ENCODE results near the gene EPHA8. TPM values are rescaled to one million over a fixed set of nuclear protein-coding genes. Genes with fewer than 3 reads are reported as not detected.
A peak's percentile ranks its signal among the peaks of the same experiment; 100 is the strongest.

EPHA8 gene
- total and polyA plus RNA-seq, 5 experiments from 2014 or later = not detected

- peak in 1 of 10 donors; percentile 55 for DNase-seq
- no peak for ATAC-seq
Measured at GRCh38 chr1:22592919-22593790, 29.9 kb downstream of the EPHA8 start.

DNA sequence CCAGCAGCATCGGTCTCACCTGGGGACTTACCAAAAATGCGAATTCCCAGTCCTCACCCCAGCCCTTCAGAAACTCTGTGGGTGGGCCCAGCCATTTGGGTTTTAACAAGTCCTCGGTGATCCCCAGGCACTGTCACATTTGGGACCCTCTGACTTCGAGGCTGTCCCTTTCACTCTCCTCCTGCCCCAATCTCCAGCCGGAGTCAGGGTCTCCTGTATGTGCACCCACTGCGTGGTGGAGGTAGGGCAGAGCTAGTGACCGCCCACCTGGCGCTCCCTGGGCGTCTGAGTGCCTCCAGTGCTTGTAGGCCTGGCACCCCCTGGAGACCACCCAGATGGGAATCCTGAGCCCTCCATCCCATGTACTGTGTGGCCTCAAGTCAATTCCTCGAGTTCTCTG, 31.1 kb downstream of the EPHA8 start:
- Mint-ChIP-seq H3K4me3 (no peak overlapping the region), H3K27me3 (peaks cover 10 to 52% (median 47%) of the 10 kb centered on the region in 5 donors)
- POLR2A ChIA-PET = no interaction called here

More at GRCh38 chr1:22592919-22593790, 29.9 kb downstream of the EPHA8 start:
- Mint-ChIP-seq H3K27ac (no peak overlapping the region), H3K27me3 (peaks cover 6 to 52% (median 39%) of the 10 kb centered on the region in 5 donors), H3K4me1 (peaks cover 0 to 2% (median 0%) of the 10 kb centered on the region in 4 donors), H3K36me3 (no peaks in the 10 kb centered on the region), H3K4me3 (no peak overlapping the region), H3K9me3 (peaks cover 0 to 3% (median 0%) of the 10 kb centered on the region in 9 donors)
- POLR2A ChIA-PET = no interaction called here

DNA sequence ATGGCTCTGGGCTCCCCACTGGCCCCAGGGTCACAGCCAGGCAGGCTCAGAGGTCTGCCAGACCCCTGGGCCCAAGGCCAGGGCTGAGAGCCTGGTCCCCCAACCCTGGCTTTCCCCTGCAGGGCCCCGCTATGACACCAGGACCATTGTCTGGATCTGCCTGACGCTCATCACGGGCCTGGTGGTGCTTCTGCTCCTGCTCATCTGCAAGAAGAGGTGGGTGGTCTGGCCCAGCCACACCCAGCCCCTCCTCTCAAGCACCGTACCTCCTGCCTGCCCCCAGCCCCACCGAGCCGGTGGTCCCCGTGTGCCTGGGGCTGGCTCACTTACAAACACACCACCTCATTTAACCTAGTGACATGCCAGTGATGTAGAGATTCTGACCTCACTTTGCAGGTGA, 31.8 kb downstream of the EPHA8 start:
- DNase-seq = peak in 1 of 10 donors; percentile 43
- no peak for ATAC-seq
- H3K4me1 Mint-ChIP-seq = peaks cover 0 to 2% (median 0%) of the 10 kb centered on the region in 4 donors
- no peak overlapping the region for H3K4me3 Mint-ChIP-seq
- H3K27ac Mint-ChIP-seq = no peak overlapping the region
- H3K9me3 Mint-ChIP-seq = peaks cover 0 to 3% (median 0%) of the 10 kb centered on the region in 9 donors
- H3K27me3 Mint-ChIP-seq = peaks cover 10 to 48% (median 45%) of the 10 kb centered on the region in 5 donors
- POLR2A ChIA-PET = no interaction called here
- H3K36me3 Mint-ChIP-seq = no peaks in the 10 kb centered on the region

More for the DNA sequence above, 31.1 kb downstream of the EPHA8 start:
- no peak for ATAC-seq
- Mint-ChIP-seq H3K9me3 (peaks cover 0 to 3% (median 0%) of the 10 kb centered on the region in 9 donors), H3K4me1 (peaks cover 0 to 2% (median 0%) of the 10 kb centered on the region in 4 donors), H3K27ac (no peak overlapping the region), H3K36me3 (no peaks in the 10 kb centered on the region)
- no peak for DNase-seq

- Mint-ChIP-seq H3K36me3 (no peaks in the 10 kb centered on the region), H3K9me3 (no peaks in the 10 kb centered on the region), H3K4me1 (peaks cover 0 to 2% (median 0%) of the 10 kb centered on the region in 4 donors), H3K4me3 (no peak overlapping the region), H3K27ac (no peak overlapping the region), H3K27me3 (peaks cover 3 to 41% (median 22%) of the 10 kb centered on the region in 5 donors)
- POLR2A ChIA-PET = no interaction called here
- no peak for DNase-seq
- no peak for ATAC-seq
Measured at GRCh38 chr1:22597301-22597965, 34.1 kb downstream of the EPHA8 start.

- no peaks in the 10 kb centered on the region for H3K9me3 Mint-ChIP-seq
- peaks cover 3 to 43% (median 19%) of the 10 kb centered on the region in 5 donors for H3K27me3 Mint-ChIP-seq
- ATAC-seq (no peak), DNase-seq (peak in 1 of 10 donors; percentile 57)
- peak overlapping the region in 1 of 10 donors; percentile 44 for H3K27ac Mint-ChIP-seq
- no peak overlapping the region for H3K4me3 Mint-ChIP-seq
- POLR2A ChIA-PET = no interaction called here
- H3K4me1 Mint-ChIP-seq = peaks cover 0 to 2% (median 0%) of the 10 kb centered on the region in 4 donors
- H3K36me3 Mint-ChIP-seq = no peaks in the 10 kb centered on the region
Measured at GRCh38 chr1:22597996-22598395, 34.7 kb downstream of the EPHA8 start.

GRCh38 chr1:22598736-22599135, 35.4 kb downstream of the EPHA8 start:
- Mint-ChIP-seq H3K4me3 (no peak overlapping the region), H3K27ac (no peak overlapping the region), H3K9me3 (no peaks in the 10 kb centered on the region), H3K27me3 (peaks cover 7 to 47% (median 23%) of the 10 kb centered on the region in 5 donors), H3K36me3 (no peaks in the 10 kb centered on the region), H3K4me1 (peaks cover 0 to 2% (median 0%) of the 10 kb centered on the region in 4 donors)
- POLR2A ChIA-PET = no interaction called here
- ATAC-seq (no peak), DNase-seq (peak in 1 of 10 donors; percentile 36)

- Mint-ChIP-seq H3K27ac (no peak overlapping the region), H3K4me3 (no peak overlapping the region), H3K36me3 (no peaks in the 10 kb centered on the region), H3K9me3 (no peaks in the 10 kb centered on the region), H3K27me3 (peaks cover 9 to 47% (median 36%) of the 10 kb centered on the region in 5 donors), H3K4me1 (peaks cover 0 to 2% (median 0%) of the 10 kb centered on the region in 4 donors)
- ATAC-seq (no peak), DNase-seq (peak in 1 of 10 donors; percentile 62)
- POLR2A ChIA-PET = no interaction called here
Measured at GRCh38 chr1:22600071-22600816, 37.0 kb downstream of the EPHA8 start.

DNA sequence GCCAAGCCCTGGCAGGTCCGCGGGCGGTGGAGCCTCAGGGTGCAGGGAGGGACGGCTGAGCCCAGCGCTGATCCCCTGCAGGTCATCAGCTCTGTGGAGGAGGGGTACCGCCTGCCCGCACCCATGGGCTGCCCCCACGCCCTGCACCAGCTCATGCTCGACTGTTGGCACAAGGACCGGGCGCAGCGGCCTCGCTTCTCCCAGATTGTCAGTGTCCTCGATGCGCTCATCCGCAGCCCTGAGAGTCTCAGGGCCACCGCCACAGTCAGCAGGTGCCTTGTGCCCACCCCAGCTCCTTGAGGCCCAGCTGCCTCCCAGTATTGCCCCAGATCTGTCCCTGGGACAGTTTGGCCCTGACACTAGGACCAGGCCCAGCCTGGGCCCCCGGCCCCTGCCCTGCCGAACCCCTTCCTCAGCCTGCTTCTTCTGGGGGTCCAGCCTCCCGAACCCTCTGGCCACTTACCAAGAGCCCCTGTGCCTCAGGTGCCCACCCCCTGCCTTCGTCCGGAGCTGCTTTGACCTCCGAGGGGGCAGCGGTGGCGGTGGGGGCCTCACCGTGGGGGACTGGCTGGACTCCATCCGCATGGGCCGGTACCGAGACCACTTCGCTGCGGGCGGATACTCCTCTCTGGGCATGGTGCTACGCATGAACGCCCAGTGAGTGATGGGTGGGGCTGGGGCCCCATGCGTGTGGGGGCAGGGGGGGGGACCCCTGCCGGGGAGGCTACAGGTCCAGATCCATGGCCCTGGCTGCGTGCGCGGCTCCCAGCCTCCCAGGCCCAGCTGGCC, 37.7 kb downstream of the EPHA8 start:
- DNase-seq (peak in 1 of 10 donors; percentile 31), ATAC-seq (no peak)
- H3K4me3 Mint-ChIP-seq = no peak overlapping the region
- no peaks in the 10 kb centered on the region for H3K36me3 Mint-ChIP-seq
- peaks cover 0 to under 1% (median 0%) of the 10 kb centered on the region in 4 donors for H3K4me1 Mint-ChIP-seq
- H3K27me3 Mint-ChIP-seq = peaks cover 11 to 44% (median 36%) of the 10 kb centered on the region in 5 donors
- no peaks in the 10 kb centered on the region for H3K9me3 Mint-ChIP-seq
- POLR2A ChIA-PET = no interaction called here
- no peak overlapping the region for H3K27ac Mint-ChIP-seq

- POLR2A ChIA-PET = no interaction called here
- DNase-seq = no peak
- peaks cover 15 to 46% (median 37%) of the 10 kb centered on the region in 5 donors for H3K27me3 Mint-ChIP-seq
- no peak for ATAC-seq
- H3K27ac Mint-ChIP-seq = no peak overlapping the region
- no peaks in the 10 kb centered on the region for H3K4me1 Mint-ChIP-seq
- no peaks in the 10 kb centered on the region for H3K9me3 Mint-ChIP-seq
- no peaks in the 10 kb centered on the region for H3K36me3 Mint-ChIP-seq
- H3K4me3 Mint-ChIP-seq = no peak overlapping the region
Measured at GRCh38 chr1:22601610-22602009, 38.3 kb downstream of the EPHA8 start.

DNA sequence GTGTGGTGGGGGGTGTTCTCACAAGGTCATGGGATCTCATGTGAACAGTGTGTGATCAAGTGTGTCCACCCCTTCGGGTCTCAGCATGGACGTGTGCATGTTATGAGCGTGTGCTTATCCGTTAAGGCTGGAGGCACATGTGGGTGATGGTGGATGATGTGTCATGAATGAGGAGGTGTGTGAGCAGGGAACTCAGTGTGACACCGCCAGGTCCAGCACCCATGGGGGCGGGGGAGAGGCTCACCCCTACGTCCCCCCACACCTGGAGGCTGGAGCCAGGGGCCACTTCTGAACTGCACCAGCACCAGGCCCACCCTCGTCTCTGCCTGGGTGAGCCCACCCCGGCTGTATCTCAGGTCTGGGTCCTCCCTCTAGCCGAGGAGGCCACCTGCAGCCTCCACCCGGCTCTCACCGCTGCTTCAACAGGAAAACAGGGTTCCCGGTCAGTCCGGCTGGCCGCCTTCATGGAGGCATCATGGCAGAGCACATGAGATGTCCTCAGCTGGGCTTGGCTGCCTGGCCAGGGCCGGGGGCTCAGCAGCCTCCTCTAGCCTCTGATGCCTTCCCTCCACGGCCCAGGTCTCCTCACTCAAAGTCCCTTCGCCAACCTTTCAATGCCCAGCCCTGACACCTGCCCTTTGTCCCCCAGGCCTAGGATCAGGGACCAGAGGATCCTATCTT, 38.9 kb downstream of the EPHA8 start:
- DNase-seq (no peak), ATAC-seq (no peak)
- Mint-ChIP-seq H3K27ac (no peak overlapping the region), H3K4me3 (no peak overlapping the region), H3K4me1 (no peaks in the 10 kb centered on the region), H3K27me3 (peaks cover 15 to 46% (median 40%) of the 10 kb centered on the region in 5 donors), H3K36me3 (no peaks in the 10 kb centered on the region), H3K9me3 (no peaks in the 10 kb centered on the region)
- POLR2A ChIA-PET = no interaction called here

DNA sequence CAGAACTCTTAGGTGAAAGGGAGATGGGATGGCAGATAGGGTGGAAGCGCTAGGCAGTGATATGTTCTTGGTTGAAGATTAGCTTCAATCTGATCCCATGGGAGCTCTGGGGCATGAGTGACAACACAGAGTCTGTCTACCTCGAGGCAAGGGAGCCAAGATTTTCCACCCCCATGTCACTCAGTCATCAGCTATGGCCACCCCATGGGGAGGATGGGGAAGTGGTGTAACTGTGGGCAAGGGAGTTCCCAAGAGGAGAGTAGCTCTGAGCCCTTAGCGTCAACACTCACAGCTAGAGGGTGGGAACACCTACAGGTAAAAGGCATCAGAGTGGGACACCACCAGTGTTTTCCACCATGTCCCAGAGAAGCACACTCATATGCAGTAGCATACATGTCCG, 42.9 kb downstream of the EPHA8 start:
- DNase-seq (no peak), ATAC-seq (no peak)
- no peaks in the 10 kb centered on the region for H3K36me3 Mint-ChIP-seq
- H3K4me1 Mint-ChIP-seq = no peaks in the 10 kb centered on the region
- H3K27me3 Mint-ChIP-seq = peaks cover 30 to 77% (median 43%) of the 10 kb centered on the region in 5 donors
- H3K27ac Mint-ChIP-seq = no peak overlapping the region
- H3K4me3 Mint-ChIP-seq = no peak overlapping the region
- H3K9me3 Mint-ChIP-seq = no peaks in the 10 kb centered on the region
- POLR2A ChIA-PET = no interaction called here
